HG03342 (cell line): ENCODE measurements around the gene RBCK1.

ENCODE experiments used
- ATAC-seq: cut with Tn5 transposase; IDR thresholded peaks from one replicate; pipeline ENCODE4 v1.9.1; 2021; ENCODE audit warnings: mild to moderate bottlenecking, moderate library complexity; ENCODE audit not compliant: unreplicated experiment

Gene RBCK1

DNA sequence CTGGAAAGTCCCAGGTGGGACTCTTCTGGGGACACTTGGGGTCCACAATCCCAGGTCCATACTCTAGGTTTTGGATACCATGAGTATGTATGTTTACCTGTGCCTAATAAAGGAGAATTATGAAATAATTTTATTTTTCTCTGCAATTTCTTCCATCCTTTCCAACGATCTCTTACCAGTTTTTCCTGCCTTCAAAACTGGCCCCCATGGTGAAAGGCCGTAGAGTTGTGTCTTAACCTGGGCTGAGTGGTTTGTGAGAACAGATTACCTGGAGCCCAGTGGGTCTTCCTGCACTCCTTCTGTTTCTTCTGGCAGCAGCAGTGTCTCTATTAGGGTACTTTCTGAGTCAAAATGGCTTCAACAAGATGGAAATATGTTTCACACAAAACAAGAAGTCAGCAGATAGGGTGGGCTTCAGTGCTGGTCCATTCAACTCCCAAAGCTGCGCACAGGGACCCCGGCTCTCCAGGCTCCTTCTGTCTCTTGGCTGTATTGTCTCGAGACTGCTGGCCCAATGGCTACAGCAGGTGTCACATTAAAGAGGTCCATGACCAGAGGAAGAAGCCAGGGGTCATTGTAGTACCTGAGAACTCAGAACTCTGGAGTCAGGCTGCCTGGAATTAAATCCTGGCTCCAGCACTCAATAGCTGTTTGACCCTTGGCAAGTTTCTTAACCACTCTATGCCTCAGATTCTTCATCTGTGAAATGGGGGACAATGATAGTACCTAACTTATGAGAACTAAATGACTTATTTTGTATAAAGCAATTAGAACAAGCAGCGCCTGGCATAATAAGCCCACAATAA, 10.5 kb upstream of the RBCK1 start:
- ATAC-seq, result no peak

DNA sequence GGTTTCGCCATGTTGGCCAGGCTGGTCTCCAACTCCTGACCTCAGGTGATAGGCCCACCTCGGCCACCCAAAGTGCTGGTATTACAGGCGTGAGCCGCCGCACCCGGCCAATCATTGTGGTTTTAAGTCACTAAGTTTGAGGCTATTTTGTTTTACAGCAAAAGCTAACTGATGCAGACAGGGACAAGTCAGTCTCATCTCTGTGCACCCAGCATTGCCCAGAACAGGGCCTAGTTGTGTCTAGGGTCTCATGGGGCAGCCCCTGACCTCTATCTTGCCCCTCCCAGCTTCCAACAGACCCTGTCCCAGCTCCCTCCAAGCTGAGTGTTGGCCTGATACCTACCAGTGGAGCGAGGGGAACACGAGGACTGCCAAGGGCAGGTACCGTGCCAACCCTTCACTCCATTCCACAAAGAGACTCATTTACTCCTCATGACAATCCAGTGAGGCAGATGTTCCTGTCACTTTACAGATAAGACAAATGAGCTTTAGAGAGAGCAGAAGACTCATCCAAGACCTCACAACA, 8.9 kb upstream of the RBCK1 start:
- ATAC-seq, result no peak

DNA sequence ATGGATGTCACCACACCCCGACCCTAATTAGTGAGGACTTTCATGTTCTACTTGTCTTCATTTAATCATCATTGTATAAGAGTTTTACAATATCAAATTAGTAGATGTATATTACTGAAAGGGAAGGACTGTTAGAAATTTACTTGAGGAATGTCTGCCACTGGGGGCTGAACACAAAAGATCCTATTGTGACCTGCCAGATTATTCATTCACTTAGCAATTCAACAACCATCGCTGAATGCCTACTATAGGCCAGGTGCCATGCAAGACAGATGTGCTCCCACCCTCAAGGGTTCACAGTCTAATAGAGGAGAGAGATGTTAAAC, 8.0 kb upstream of the RBCK1 start:
- no peak for ATAC-seq

DNA sequence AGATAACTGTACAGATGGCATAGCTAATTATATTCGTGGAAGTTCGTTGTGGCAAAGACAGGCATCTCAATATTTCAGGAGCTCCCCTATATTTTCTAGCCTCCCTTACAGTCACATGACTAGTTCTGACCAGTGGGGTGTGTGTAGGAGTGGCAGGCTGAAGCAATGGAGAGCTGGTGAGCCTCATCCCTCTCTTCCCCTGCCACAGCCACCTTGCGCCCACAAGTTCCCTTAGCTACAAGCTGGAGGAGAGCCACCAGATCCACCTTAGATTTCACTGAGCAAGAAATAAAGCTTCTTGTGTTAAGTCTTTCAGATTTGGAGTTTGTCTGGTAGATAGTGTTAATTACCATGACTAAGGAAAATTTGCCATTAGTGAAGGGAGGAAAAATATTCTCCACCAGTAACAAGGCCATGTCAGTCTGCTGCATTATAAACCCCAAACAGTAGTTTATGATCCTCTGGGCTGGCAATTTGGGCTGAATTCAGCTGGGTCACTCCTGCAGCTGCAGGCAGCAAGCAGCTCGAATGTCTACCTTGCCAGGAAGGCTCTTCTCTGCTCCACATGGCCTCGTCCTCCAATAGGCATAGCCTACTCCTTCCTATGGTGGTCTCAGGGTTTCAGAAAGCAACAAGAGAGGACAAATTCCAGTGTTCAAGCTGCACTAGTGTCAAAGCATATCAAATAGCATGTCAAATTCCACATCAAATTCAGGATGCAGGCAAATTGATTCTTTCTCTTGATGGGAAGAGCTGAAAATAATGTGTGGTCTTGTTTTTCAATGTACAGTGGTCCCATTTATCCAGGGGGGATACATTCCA, 7.4 kb upstream of the RBCK1 start:
- no peak for ATAC-seq

DNA sequence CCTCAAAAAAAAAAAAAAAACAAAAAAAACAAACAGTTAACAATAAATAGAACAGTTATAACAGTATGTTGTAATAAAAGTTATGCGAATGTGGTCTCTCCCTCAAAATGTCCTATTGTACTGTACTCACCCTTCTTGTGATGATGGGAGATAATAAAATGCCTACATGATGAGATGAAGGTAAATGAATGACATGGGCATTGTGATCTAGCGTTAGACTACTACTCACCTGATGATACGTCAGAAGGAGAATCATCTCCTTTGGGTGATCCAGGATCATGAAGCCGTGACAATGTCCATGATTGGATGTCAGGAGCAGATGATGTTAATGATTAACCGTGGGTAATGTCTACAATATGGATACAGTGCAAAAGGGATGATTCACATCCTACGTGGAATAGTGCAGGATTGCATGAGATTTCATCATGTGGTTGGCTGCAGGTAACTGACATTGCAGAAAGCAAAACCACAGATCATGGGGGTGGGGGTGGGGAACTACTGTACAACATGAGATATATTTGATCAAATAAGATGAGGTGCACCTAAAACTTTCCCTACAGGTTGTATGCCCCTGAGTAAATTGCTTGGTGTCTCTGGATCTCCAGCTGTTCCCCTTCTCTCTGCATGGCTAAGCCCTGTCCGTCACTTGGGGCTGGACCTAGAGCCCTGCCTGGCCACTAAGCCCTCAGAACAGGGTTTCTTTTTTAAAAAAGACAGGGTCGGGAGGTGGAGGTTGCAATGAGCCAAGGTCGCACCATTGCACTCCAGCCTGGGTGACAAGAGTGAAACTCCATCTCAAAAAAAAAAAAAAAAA, 6.2 kb upstream of the RBCK1 start:
- no peak for ATAC-seq

DNA sequence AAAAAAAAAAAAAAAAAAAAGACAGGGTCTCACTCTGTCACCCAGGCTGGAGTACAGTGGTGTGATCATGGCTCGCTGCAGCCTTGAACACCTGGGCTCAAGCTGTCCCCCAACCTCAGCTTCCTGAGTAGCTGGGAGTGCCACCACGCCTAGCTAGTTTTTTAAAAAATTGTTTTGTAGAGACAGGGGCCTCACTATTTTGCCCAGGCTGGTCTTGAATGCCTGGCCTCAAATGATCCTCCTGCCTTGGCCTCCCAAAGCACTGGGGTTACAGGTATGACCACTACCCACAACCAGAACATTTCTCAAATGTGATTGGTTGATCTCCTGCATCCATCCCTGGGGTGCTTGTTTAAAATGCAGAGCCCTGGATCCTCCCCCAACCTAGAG, 5.6 kb upstream of the RBCK1 start:
- ATAC-seq, result no peak

DNA sequence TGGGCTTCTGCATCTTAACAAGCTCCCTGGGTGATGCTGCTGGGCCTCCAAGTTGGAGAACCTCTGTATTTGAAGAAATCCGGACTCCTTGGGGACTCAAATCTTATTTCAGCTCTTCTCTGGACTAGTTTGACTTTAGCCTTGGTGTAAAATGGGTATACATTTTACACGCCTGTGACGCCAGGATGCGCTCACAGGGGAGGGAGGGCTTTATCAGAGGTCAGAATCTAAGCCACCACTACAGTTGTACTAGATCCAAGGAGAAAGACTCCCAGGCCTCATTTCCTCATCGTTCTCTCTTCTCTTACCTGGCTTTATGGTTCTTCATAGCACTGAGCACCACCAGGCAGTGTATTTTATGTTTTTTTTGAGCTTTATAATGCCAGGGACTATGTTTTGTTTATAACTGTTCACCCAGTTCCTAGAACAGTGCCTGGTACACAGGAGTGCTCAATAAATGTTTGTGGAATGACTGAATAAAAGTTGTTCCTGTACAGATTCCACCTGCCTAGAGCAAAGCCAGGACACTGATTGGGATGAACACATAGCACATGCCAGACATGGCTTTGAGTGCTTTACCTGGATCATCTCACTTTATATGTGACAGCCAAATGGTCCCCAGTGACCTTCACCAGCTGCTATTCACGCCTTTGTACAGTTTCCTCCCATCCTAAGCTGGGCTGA, 5.1 kb upstream of the RBCK1 start:
- ATAC-seq, result no peak

DNA sequence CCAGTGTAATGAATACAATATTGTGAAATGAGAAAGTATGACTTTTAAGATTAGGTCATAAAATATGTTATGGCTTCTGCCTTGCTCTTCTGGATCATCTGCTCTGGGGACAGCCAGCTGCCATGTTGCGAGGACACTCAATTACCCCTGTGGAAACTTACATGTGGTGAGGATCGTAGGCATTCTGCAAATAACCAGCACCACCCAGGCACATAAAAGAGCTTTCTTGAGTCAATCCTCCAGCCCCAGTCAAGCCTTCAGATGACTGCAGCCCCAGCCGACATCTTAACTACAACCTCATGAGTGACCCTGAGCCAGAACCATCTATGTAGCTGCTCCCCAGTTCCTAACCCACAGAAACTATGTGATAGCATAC, 4.5 kb upstream of the RBCK1 start:
- no peak for ATAC-seq

DNA sequence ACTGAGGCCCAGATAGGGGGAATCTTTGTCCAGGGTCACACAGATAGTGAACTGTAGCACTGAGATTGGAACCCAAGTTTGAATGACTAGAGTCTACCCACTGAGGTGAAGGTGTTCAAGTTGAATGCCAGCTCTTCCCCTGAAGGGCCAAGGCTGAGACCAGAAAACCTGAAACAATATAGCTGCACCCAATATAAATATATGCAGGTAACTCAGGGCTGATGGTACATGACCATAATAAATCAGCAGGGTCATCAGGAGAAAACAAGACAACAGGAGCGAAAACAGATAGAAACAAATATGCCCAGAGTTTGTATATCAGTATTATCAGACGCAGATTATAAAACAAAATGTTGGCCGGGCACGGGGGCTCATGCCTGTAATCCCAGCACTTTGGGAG, 4.0 kb upstream of the RBCK1 start:
- ATAC-seq, result no peak

DNA sequence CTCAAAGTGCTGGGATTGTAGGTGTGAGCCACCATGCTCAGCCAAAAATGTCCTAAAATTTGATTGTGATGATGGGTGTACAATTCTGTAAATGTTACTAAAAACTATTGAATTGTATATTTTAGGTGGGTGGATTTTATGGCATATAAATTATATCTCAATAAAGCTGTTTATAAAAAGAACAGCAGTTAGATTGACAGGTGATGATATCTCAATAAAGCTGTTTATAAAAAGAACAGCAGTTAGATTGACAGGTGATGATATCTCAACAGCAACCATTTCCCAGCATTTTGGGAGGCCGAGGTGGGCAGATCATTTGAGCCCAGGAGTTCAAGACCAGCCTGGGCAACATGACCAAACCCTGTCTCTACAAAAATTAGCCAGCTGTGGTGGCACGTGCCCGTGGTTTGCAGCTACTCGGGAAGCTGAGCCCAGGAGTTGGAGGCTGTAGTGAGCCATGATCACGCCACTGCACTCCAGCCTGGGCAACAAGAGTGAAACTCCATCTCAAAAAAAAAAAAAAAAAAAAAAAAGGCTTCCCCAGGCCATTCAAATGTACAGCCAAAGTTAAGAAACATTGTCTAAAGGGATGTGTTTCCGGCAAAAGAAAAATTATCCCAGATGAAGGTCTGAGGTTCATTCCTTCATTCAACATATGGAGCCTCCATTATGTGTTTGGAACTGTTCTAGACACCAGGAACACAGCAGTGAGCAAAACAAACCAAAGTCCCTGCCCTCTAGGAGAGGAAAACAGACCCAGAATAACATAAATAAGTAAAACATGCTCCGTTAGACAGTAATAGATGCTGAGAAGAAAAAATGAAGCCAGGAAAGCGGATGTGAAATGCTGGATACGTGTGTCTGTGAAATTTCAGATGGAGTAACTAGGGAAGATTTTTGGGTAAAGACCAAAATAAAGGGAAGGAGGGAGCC, 1.6 kb upstream of the RBCK1 start:
- no peak for ATAC-seq

DNA sequence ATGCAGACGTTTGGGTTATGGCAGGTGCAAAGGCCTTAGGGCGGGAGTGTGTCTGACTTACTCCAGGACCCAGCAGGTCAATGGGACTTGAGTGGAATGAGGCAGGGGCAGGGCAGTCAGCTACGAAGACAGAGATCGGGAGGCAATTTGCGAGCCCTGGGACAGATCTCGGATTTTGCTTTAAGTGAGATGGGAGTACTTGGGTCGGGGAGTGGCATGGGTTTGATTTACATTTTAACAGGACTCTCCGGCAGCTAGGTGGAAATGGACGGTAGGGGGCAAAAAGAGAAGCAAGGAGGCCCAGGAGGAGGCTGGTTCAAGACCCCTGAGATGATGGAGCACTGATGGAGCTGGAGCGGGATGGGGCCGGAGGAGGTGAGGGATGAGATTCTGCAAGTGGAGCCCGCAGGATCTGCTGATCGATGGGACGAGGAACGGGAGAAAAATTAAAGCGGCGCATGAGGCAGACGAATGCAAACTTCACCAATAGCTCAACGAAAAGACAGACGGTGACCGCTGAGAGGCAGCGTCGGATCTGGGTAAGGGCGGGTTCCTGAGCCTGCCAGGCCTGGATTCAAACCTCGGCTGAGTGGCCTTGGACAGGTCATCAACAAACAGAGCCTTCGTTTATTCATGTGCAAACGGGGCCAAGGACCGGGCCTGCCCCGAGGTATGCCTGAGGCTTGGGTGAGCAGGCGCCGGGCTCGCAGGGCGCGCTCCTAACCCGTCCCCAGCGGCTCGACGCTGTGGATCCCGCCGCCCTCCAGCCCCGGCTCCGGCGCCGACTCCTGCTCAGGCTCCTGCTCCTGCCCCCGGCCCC, 756 bp upstream of the RBCK1 start:
- ATAC-seq, result peak; percentile 58

DNA sequence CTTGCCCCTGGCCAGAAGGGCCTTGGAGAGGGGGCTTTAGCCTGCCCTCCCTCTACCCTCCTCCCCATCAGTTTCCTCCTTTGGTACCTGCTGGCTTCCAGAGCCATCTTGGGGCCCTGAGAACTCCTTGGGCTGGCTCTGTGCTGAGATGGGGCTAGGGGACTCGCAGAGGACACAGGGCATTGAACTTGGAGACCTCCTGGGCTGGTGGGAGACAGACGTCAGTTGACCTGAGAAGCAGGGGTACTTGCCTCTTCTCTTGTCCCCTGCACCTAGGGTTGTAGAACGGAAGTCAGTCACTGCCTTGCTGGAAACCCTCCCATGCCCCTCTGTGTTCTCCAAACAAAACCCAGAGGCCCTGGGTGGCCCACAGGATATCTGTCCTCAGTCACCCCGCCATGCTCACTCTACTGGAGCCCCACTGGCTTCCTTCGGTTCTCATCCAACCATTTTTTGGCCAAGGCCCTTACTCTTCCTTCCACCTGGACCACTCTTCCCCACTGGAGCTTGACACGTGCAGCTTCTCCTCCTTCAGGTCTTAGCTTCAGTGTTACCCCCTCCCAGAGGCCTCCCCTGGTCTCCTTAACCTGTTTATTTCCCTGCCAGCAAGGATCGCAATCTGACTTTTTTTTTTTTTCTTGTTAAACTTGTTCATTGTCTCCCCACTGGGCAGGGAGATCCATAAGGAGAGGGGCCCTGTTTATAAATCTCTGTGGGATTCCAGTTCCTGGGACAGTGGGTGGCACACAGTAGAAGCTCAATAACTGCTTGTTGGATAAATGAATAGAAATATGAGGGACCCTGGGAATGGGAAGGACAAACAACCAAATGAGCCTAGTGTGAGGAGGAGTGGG, 971 bp downstream of the RBCK1 start:
- peak; percentile 14 for ATAC-seq

DNA sequence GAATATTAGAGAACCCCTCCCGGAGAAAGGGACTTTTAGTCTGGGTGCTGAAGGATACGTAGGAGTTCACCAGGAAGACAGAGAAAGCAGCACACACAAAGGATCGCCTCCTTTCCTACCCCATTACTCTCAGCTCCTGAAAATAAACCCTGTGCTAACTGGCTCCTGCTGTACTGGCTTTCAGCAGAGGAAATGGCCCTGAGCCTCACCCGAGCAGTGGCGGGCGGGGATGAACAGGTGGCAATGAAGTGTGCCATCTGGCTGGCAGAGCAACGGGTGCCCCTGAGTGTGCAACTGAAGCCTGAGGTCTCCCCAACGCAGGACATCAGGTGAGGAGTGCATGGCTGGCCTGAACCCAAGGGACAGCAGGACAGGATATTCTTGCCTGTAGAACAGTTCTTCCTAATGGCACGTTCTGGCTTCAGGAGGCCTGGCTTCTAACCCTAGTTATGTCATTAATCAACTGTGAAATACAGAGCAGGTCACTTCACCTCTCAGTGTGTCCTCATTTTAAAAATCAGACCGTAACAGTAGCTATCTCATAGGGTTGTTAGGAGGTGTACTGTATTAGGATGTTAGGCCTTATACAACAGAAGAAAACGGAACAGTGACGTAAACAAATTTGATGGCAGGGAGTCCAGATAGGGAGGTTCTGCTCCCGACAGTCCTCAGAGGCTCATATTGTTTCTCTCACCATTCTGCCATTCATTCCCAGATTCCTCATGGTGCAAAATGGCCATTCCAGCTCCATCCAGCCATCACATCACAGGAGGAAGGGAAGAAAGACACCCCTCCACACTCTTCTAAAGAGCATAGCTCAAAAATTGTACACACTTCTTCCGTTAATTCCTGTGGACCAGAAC, 1.8 kb downstream of the RBCK1 start:
- no peak for ATAC-seq

DNA sequence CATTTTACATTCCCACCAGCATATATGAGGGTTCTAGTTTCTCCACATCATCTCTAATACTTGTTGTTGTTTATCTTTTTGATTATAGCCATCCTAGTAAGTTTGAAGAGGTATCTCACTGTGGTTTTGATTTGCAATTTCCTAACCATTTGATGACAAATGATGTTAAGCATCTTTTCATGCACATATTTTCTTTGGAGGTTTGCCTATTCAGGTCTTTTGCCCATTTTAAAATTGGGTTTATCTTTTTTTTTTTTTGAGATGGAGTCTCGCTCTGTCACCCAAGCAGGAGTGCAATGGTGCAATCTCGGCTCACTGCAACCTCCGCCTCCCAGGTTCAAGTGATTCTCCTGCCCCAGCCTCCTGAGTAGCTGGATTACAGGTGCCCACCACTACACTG, 4.0 kb downstream of the RBCK1 start:
- no peak for ATAC-seq

DNA sequence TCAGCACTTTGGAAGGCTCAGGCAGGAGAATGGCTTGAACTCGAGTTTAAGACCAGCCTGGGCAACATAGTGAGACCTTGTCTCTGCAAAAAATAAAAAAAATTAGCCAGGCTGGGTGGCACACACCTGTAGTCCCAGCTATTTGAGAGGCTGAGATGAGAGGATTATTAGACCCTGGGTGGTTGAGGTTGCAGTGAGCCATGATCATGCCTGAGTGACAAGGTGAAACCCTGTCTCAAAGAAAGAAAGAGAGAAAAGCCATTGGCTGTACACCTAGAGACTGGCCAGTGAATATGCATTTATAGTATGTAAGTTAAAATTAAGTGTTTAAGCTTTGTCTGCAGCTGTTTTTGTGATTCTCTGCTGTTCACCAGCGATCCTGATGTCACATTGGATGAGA, 6.1 kb downstream of the RBCK1 start:
- no peak for ATAC-seq

DNA sequence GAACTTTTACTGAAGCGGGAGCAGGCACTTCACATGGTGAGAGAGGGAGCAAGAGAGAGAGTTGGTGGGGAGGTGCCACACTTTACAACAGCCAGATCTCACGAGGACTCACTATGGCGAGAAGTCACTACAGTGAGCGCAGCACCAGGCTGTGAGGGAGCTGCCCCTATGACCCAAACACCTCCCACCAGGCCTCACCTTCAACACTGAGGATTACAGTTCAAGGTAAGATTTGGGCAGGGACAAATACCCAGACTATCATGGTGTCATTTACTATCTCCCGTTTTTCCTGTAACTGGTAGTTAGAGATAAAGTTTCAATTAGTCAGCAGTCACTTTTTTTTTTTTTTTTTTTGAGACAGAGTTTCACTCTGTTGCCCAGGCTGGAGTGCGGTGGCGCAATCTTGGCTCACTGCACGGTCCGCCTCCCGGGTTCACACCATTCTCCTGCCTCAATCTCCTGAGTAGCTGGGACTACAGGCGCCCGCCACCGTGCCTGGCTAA, 7.8 kb downstream of the RBCK1 start:
- ATAC-seq, result no peak
